A549 (cell line): Measurements from ENCODE around the gene NHEJ1. TPM values are rescaled to one million over a fixed set of nuclear protein-coding genes. Genes with fewer than 3 reads are reported as not detected.

Experiments used
- ATAC-seq, 2 experiments: fragments of 200-7000 bp in 1 of 2; fragments of >200 bp in 1 of 2; cut with Nextera tagmentation in 1 of 2; cut with Tn5 transposase in 1 of 2; 3 replicates each; pipeline versions ENCODE4 v1.8.0 to v1.9.1; 2018 to 2020; ENCODE audit warnings: mild to moderate bottlenecking in 1 of 2, moderate library complexity in 1 of 2
- CTCF ChIA-PET: fragments of 300-600 bp; sonication (Branson Sonifier 250); formaldehyde crosslinking; extraction: SDS; loops from one replicate; lab custom pipeline; 2021; ENCODE audit warnings: antibody characterized with exemption, inconsistent platforms; lab: Yijun Ruan, JAX
- POLR2A ChIA-PET: fragments of 350-600 bp; formaldehyde crosslinking; extraction: SDS; loops from one replicate; lab custom pipeline; 2021; ENCODE audit warnings: antibody characterized with exemption, inconsistent platforms; lab: Yijun Ruan, JAX
- DNase-seq, 2 experiments: peaks; one replicate each; pipeline versions ENCODE4 v3.0.0 to v3.0.0-alpha.2; 2011 to 2016; ENCODE audit warnings: low read depth in 1 of 2, low spot score in 1 of 2
- FAIRE-seq: peaks from 2 replicates; lab custom pipeline; 2011; peaks lifted over from hg19 to GRCh38; lab: Jason Lieb, UNC
- H3K27ac ChIP-seq, 2 experiments: fragments of >200 bp; sonication (Bioruptor Twin); formaldehyde crosslinking; 3 replicates each; pipeline ENCODE4 v1.5.1; 2016 to 2017
- H3K4me1 ChIP-seq: fragments of >200 bp; sonication (Bioruptor Twin); formaldehyde crosslinking; 3 replicates; pipeline ENCODE4 v1.6.1; 2016
- H3K4me2 ChIP-seq: fragments of >200 bp; sonication (Bioruptor Twin); formaldehyde crosslinking; 3 replicates; pipeline ENCODE4 v1.6.1; 2016
- H3K4me3 ChIP-seq: fragments of >200 bp; sonication (Bioruptor Twin); formaldehyde crosslinking; 3 replicates; pipeline ENCODE4 v1.5.1; 2016
- H3K9me3 ChIP-seq: fragments of >200 bp; sonication (Bioruptor Twin); formaldehyde crosslinking; 3 replicates; pipeline ENCODE4 v1.6.1; 2016
- BCL3 ChIP-seq: fragments of >200 bp; sonication (Bioruptor Twin); formaldehyde crosslinking; IDR thresholded peaks from 3 replicates; pipeline ENCODE4 v1.6.1; 2016
- BHLHE40 ChIP-seq: IDR thresholded peaks from 2 replicates; pipeline ENCODE4 v1.6.1; 2012; ENCODE audit warnings: low read depth, low read length, inconsistent platforms
- CHD4 ChIP-seq: fragments of 200-600 bp; sonication (generic); IDR thresholded peaks from 2 replicates; pipeline ENCODE4 v1.6.1; 2016; ENCODE audit warnings: antibody characterized with exemption, mild to moderate bottlenecking, borderline replicate concordance
- E2F6 ChIP-seq: IDR thresholded peaks from 2 replicates; pipeline ENCODE4 v1.6.1; 2012; ENCODE audit warnings: low read depth, borderline replicate concordance
- EHF ChIP-seq: fragments of 250-450 bp; sonication (Bioruptor Pico); IDR thresholded peaks from 2 replicates; pipeline ENCODE4 v1.5.0; 2020; ENCODE audit warnings: mild to moderate bottlenecking
- EHMT2 ChIP-seq: fragments of 200-600 bp; sonication (generic); IDR thresholded peaks from 2 replicates; pipeline ENCODE4 v1.6.1; 2016; ENCODE audit warnings: antibody characterized with exemption, low read depth, mild to moderate bottlenecking, moderate library complexity
- ELK1 ChIP-seq: fragments of 150-350 bp; IDR thresholded peaks from 2 replicates; pipeline ENCODE4 v1.6.1; 2014; ENCODE audit warnings: low read depth, mild to moderate bottlenecking, low read length
- HDAC2 ChIP-seq: fragments of 200-600 bp; sonication (generic); IDR thresholded peaks from 2 replicates; pipeline ENCODE4 v1.6.1; 2016
- HEYL ChIP-seq: fragments of 250-450 bp; sonication (Bioruptor Pico); IDR thresholded peaks from 2 replicates; pipeline ENCODE4 v1.8.0; 2021; ENCODE audit warnings: mild to moderate bottlenecking, moderate library complexity
- HMGXB4 ChIP-seq: fragments of 250-450 bp; sonication (Bioruptor Pico); IDR thresholded peaks from 2 replicates; pipeline ENCODE4 v1.5.0; 2021; ENCODE audit warnings: mild to moderate bottlenecking, moderate library complexity, borderline replicate concordance
- HOXB13 ChIP-seq: fragments of 250-450 bp; sonication (Bioruptor Pico); IDR thresholded peaks from 2 replicates; pipeline ENCODE4 v1.5.0; 2020; ENCODE audit warnings: low read depth, mild to moderate bottlenecking, moderate library complexity
- HOXB5 ChIP-seq: fragments of 250-450 bp; sonication (Bioruptor Pico); IDR thresholded peaks from 2 replicates; pipeline ENCODE4 v1.5.0; 2020; ENCODE audit warnings: mild to moderate bottlenecking, moderate library complexity
- KDM1A ChIP-seq: fragments of 200-600 bp; sonication (generic); IDR thresholded peaks from 2 replicates; pipeline ENCODE4 v1.6.1; 2016; ENCODE audit warnings: low read depth, mild to moderate bottlenecking
- KDM5A ChIP-seq: fragments of 200-600 bp; sonication (generic); IDR thresholded peaks from 2 replicates; pipeline ENCODE4 v1.6.1; 2016; ENCODE audit warnings: antibody characterized with exemption, mild to moderate bottlenecking
- MAFK ChIP-seq: fragments of 450-650 bp; IDR thresholded peaks from 2 replicates; pipeline ENCODE4 v1.6.1; 2014; ENCODE audit not compliant: partially characterized antibody
- MAX ChIP-seq: IDR thresholded peaks from 2 replicates; pipeline ENCODE4 v1.6.1; 2012
- MAZ ChIP-seq: fragments of 150-350 bp; IDR thresholded peaks from 2 replicates; pipeline ENCODE4 v1.6.1; 2014; ENCODE audit warnings: antibody characterized with exemption, low read depth, low read length, borderline replicate concordance
- MYC ChIP-seq: IDR thresholded peaks from 2 replicates; pipeline ENCODE4 v1.6.1; 2012; ENCODE audit warnings: mild to moderate bottlenecking, inconsistent platforms, low read length, improper control_type of control experiment, borderline replicate concordance
- PBX3 ChIP-seq: IDR thresholded peaks from 2 replicates; pipeline ENCODE4 v1.6.1; 2012
- RARB ChIP-seq: fragments of 250-450 bp; sonication (Bioruptor Pico); IDR thresholded peaks from 2 replicates; pipeline ENCODE4 v1.8.0; 2021; ENCODE audit warnings: mild to moderate bottlenecking, moderate library complexity
- RNF2 ChIP-seq: fragments of 200-600 bp; sonication (generic); IDR thresholded peaks from 2 replicates; pipeline ENCODE4 v1.6.1; 2016; ENCODE audit warnings: low read depth, mild to moderate bottlenecking, antibody characterized with exemption, moderate library complexity, borderline replicate concordance
- SMC3 ChIP-seq: fragments of >200 bp; sonication (Bioruptor Twin); formaldehyde crosslinking; IDR thresholded peaks from 3 replicates; pipeline ENCODE4 v1.6.1; 2018; ENCODE audit warnings: inconsistent platforms
- USF2 ChIP-seq: fragments of 450-650 bp; IDR thresholded peaks from 2 replicates; pipeline ENCODE4 v1.6.1; 2014; ENCODE audit warnings: antibody characterized with exemption
- ZC3H11A ChIP-seq: fragments of 450-650 bp; IDR thresholded peaks from 2 replicates; pipeline ENCODE4 v1.6.1; 2014; ENCODE audit warnings: antibody characterized with exemption, mild to moderate bottlenecking
- ZFP36 ChIP-seq: fragments of 450-650 bp; IDR thresholded peaks from 2 replicates; pipeline ENCODE4 v1.6.1; 2014; ENCODE audit warnings: borderline replicate concordance; ENCODE audit not compliant: partially characterized antibody
- ZSCAN20 ChIP-seq: fragments of 250-450 bp; sonication (Bioruptor Pico); IDR thresholded peaks from 2 replicates; pipeline ENCODE4 v1.8.0; 2022; ENCODE audit warnings: mild to moderate bottlenecking, moderate library complexity
- WGBS: methylation state at CpG from one replicate; pipeline ENCODE4 v1.1.6; 2017; ENCODE audit errors: missing lambda C conversion rate; 5-methylcytosine and 5-hydroxymethylcytosine counted together
- polyA plus RNA-seq, 4 experiments: library from polyadenylated mRNA; depleted of rRNA in 3 of 4; stranded (reverse); fragments of >200 nt; fragmentation: RNase III in 1 of 4; extraction: RNeasy Plus Mini Kit Qiagen cat#74134 plus additional on column Dnase treatment in 1 of 4; gene quantifications; 2 replicates in 3 of 4; 3 replicates in 1 of 4; pipeline ENCODE4 v1.2.3, GENCODE V29; 2011 to 2017

Gene NHEJ1
- polyA plus RNA-seq, 2 of the 4 experiments (the other 2 are of a cell fraction) = 18.5 to 31.8 TPM

- WGBS = 91% methylated on average over 2 of the region's 2 CpGs
- DNase-seq (no peak), FAIRE-seq (no peak), ATAC-seq (no peak)
- no peak overlapping the region for H3K27ac ChIP-seq
- peaks cover 7% of the 10 kb centered on the region for H3K4me1 ChIP-seq
- ChIA-PET POLR2A (no interaction called here), CTCF (interaction anchor here (0.7 to 4.0 kb wide), 4 partner anchors 10 to 110 kb away, joined by 4 to 24 read pairs (median 4); partner anchors contain the start of gene NHEJ1)
- no peak overlapping the region for H3K4me3 ChIP-seq
- no peak overlapping the region for H3K4me2 ChIP-seq
- TF ChIP-seq SMC3 = no peak
- no peak for TF ChIP-seq HEYL (CRISPR knock-in tag)
- TF ChIP-seq HOXB5 (CRISPR knock-in tag) = no peak
- TF ChIP-seq HMGXB4 (CRISPR knock-in tag) = no peak
- TF ChIP-seq USF2 = no peak
- no peak for TF ChIP-seq HDAC2
- TF ChIP-seq CHD4 = no peak
- no peak for TF ChIP-seq PBX3
- TF ChIP-seq HOXB13 = no peak
- TF ChIP-seq EHMT2 = no peak
- no peak for TF ChIP-seq MAX
- TF ChIP-seq BHLHE40 = no peak
- TF ChIP-seq KDM5A = no peak
- no peak for TF ChIP-seq RARB (CRISPR knock-in tag)
- TF ChIP-seq MYC = no peak
- TF ChIP-seq ZC3H11A = no peak
- no peak for TF ChIP-seq MAZ
- TF ChIP-seq ELK1 = no peak
- no peak for TF ChIP-seq EHF (CRISPR knock-in tag)
- no peaks in the 10 kb centered on the region for H3K9me3 ChIP-seq
Measured at GRCh38 chr2:219184121-219184520, 23.5 kb upstream of the NHEJ1 start.

GRCh38 chr2:219183151-219183772, 22.6 kb upstream of the NHEJ1 start:
- Histone ChIP-seq H3K4me2 (no peak overlapping the region), H3K9me3 (no peaks in the 10 kb centered on the region), H3K4me3 (no peak overlapping the region), H3K4me1 (peaks cover 10% of the 10 kb centered on the region), H3K27ac (no peak overlapping the region)
- no peak for DNase-seq
- ATAC-seq = no peak
- POLR2A ChIA-PET = no interaction called here
- no peak for FAIRE-seq
- CTCF ChIA-PET = interaction anchor here (1.0 to 4.0 kb wide), 5 partner anchors 9 to 111 kb away, joined by 4 to 24 read pairs (median 6); partner anchors contain the start of gene SLC23A3
- 93% methylated on average over 6 of the region's 6 CpGs for WGBS
- TF ChIP-seq MAFK (no peak), HOXB5 (CRISPR knock-in tag) (no peak), RNF2 (no peak), MAZ (no peak), E2F6 (no peak), EHF (CRISPR knock-in tag) (no peak), USF2 (no peak), HEYL (CRISPR knock-in tag) (no peak), ZSCAN20 (CRISPR knock-in tag) (no peak), BCL3 (no peak), RARB (CRISPR knock-in tag) (no peak), KDM1A (no peak), ZFP36 (no peak)
